Bronchial epithelial cell (primary cell): ENCODE measurements around the gene CCDC85C. TPM values are rescaled to one million over a fixed set of nuclear protein-coding genes. Genes with fewer than 3 reads are reported as not detected.

ENCODE experiments used
- DNase-seq: peaks from one replicate; pipeline ENCODE4 v3.0.0-alpha.2; 2010; ENCODE audit warnings: low read depth
- FAIRE-seq: peaks from 2 replicates; lab custom pipeline; 2011; peaks lifted over from hg19 to GRCh38; lab: Jason Lieb, UNC
- H3K27me3 ChIP-seq: 2 replicates; pipeline ENCODE4 v1.5.1; 2011; ENCODE audit warnings: low read length; ENCODE audit not compliant: control insufficient read depth, insufficient read depth
- H3K36me3 ChIP-seq: 2 replicates; pipeline ENCODE4 v1.5.1; 2011; ENCODE audit warnings: low read length; ENCODE audit not compliant: control insufficient read depth, insufficient read depth
- H3K4me3 ChIP-seq: 2 replicates; pipeline ENCODE4 v1.5.1; 2011; ENCODE audit warnings: mild to moderate bottlenecking, low read depth, low read length, control low read depth
- CTCF ChIP-seq: IDR thresholded peaks from 2 replicates; pipeline ENCODE4 v1.5.1; 2011; ENCODE audit warnings: mild to moderate bottlenecking, moderate library complexity, low read length, control low read depth, inconsistent platforms; ENCODE audit not compliant: insufficient read depth, severe bottlenecking
- total RNA-seq: library from RNA; depleted of rRNA; stranded (reverse); fragments of >200 nt; gene quantifications from 2 replicates; pipeline ENCODE4 v1.2.1, GENCODE V29; 2014

Gene CCDC85C
- total RNA-seq, 1 donor from 2014 or later, result 26.6 TPM

DNA sequence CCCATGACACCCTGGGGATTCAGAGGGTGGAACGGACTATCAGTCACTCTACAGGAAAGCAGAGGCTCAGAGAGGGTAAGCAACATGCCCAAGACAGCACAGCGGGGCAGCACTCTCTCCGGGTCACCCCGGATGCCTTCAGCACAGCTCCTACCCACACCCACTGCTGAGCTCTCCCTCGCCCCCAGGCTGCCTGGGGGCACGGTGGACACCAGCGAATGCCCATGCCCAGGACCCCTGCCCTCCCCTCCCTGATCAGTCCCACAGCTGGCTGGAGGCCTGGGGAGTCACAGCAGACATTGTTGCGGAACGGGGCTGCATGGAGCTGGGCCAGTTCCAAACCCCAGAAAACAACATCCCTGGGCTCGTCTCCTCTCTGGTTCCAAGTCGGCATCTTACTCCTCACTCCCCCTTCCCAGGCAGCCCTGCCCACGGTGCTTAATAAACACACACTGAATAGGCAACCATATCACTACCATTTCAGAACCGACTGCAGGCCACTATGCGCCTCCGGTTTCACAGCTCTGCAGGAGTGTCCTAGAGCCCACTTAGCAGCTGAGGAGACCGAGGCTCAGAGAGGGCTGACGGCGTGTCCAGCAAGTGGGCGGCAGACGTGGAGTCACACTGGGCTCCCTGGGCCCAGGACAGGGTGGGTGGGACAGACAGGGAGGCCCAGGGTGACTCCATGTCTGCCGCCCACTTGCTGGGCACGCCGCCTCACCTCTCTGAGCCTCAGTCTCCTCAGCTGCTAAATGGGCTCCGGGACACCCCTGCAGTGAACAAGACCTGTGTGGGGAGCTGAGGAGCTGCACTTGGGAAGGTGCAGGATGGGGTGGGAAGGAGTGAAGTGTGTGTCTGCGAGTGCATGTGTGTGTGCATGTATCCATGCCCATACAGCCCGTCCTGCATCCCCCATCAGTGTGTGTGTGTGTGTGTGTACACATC, 27.0 kb downstream of the CCDC85C start:
- Histone ChIP-seq H3K4me3 (no peak overlapping the region), H3K27me3 (no peaks in the 10 kb centered on the region), H3K36me3 (no peaks in the 10 kb centered on the region)
- DNase-seq (no peak), FAIRE-seq (no peak)
- no peak for TF ChIP-seq CTCF

DNA sequence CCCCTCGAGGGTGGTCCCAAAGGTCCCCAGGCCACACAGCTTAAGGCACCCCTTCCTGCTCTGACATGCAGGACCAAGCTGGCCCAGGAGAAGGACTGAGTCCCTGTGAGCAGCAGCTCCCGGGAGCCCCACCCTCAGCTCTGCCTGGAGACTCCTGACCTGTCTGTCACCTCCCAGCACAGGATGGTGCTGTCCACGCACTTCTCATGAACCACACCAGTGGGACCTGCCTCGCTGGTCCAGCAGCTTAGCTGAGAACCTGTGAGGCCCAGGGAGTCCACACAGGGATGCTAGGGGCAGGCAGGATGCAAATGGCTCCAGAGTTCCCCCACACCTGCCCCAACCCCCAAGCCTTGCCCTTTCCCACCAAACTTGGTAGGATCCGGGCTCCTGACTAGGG, 27.7 kb downstream of the CCDC85C start:
- FAIRE-seq, result no peak
- no peak for DNase-seq
- no peak for TF ChIP-seq CTCF

GRCh38 chr14:99575043-99576023, 28.7 kb downstream of the CCDC85C start:
- DNase-seq (peak; percentile 79), FAIRE-seq (peak; percentile 92)
- no peak overlapping the region for H3K4me3 ChIP-seq
- no peaks in the 10 kb centered on the region for H3K36me3 ChIP-seq
- no peaks in the 10 kb centered on the region for H3K27me3 ChIP-seq
- peak; percentile 59 for TF ChIP-seq CTCF

More for the DNA sequence above, 27.7 kb downstream of the CCDC85C start:
- Histone ChIP-seq H3K36me3 (no peaks in the 10 kb centered on the region), H3K4me3 (no peak overlapping the region), H3K27me3 (no peaks in the 10 kb centered on the region)

GRCh38 chr14:99574099-99574880, 29.7 kb downstream of the CCDC85C start:
- FAIRE-seq (no peak), DNase-seq (peak; percentile 18)
- Histone ChIP-seq H3K27me3 (no peaks in the 10 kb centered on the region), H3K36me3 (no peaks in the 10 kb centered on the region), H3K4me3 (no peak overlapping the region)
- TF ChIP-seq CTCF, result no peak

DNA sequence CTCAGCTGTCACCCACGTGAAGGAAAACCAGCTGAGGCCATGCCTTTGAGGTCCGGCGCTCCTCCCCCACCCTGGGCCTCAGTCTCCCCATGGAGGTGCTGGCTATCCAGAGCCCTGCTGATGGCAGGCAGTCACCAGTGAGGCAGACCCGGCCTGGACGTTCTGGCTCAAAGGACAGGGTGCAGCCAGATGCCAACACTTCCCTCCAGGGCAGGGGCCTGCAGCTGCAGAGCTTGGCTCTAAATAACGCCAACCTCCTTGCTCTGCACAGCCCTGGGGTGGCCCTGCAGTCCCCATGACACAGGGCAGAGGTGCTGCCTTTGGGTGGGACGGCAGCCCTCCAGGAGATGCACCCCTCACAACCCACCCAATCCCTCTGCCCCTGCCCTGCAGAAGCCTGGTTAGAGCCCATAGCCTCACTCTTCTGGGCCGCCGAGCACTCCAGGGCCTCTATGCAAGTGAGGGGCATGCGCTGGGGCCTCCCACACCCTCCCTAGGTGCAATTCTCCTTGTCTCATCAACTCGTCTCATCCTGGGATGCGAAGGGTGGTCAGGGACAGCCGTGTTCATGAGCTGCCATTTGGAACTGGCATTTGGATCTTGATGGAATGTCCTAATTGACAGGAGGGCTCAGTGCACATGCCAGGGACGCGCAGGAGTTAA, 30.4 kb downstream of the CCDC85C start:
- H3K27me3 ChIP-seq, result no peaks in the 10 kb centered on the region
- DNase-seq, result no peak
- no peaks in the 10 kb centered on the region for H3K36me3 ChIP-seq
- TF ChIP-seq CTCF, result no peak
- no peak overlapping the region for H3K4me3 ChIP-seq
- no peak for FAIRE-seq
